OCI-LY7 (cell line): Measurements from ENCODE around the gene NPAS2. TPM values are rescaled to one million over a fixed set of nuclear protein-coding genes. Genes with fewer than 3 reads are reported as not detected.

Experiments used
- BruUV-seq: library from RNA; stranded (reverse); fragments of 400-500 nt; replicated peaks from 2 replicates; lab custom pipeline; 2021; lab: Mats Ljungman, UMichigan
- CTCF ChIA-PET: fragments of 300-600 bp; sonication (Branson Sonifier 250); formaldehyde crosslinking; loops from one replicate; lab custom pipeline; 2022; ENCODE audit warnings: antibody characterized with exemption; ENCODE audit not compliant: unreplicated experiment; lab: Charles Lee
- POLR2A ChIA-PET: fragments of 300-600 bp; sonication (Branson Sonifier 250); formaldehyde crosslinking; loops from one replicate; lab custom pipeline; 2022; ENCODE audit warnings: antibody characterized with exemption; lab: Charles Lee
- DNase-seq: peaks from one replicate; pipeline ENCODE4 v3.0.0-alpha.2; 2015; ENCODE audit warnings: low spot score
- H2AFZ ChIP-seq: fragments of 200-600 bp; sonication (generic), shearing (Covaris generic); 2 replicates; pipeline ENCODE4 v1.6.1; 2014; ENCODE audit warnings: mild to moderate bottlenecking, antibody characterized with exemption, low read length, moderate library complexity
- H3K27ac ChIP-seq: fragments of 200-600 bp; sonication (generic); 2 replicates; pipeline ENCODE4 v1.5.1; 2014; ENCODE audit warnings: mixed run types, low read depth, mild to moderate bottlenecking, moderate library complexity, low read length, inconsistent platforms; ENCODE audit not compliant: poor library complexity, severe bottlenecking
- H3K36me3 ChIP-seq: fragments of 200-600 bp; sonication (generic); 2 replicates; pipeline ENCODE4 v1.6.1; 2014; ENCODE audit warnings: mild to moderate bottlenecking, antibody characterized with exemption, low read length, moderate library complexity, mixed read lengths; ENCODE audit not compliant: insufficient read depth
- H3K4me1 ChIP-seq: fragments of 200-600 bp; sonication (generic); 2 replicates; pipeline ENCODE4 v1.5.1; 2014; ENCODE audit warnings: mild to moderate bottlenecking, low read length; ENCODE audit not compliant: insufficient read depth, poor library complexity, severe bottlenecking
- H3K4me2 ChIP-seq: fragments of 200-600 bp; sonication (generic); 2 replicates; pipeline ENCODE4 v1.6.1; 2014; ENCODE audit warnings: mild to moderate bottlenecking, low read length
- H3K4me3 ChIP-seq: fragments of 200-600 bp; sonication (generic); 2 replicates; pipeline ENCODE4 v1.5.1; 2014; ENCODE audit warnings: mild to moderate bottlenecking, low read depth, low read length; ENCODE audit not compliant: poor library complexity, severe bottlenecking
- H3K79me2 ChIP-seq: fragments of 200-600 bp; sonication (generic); 2 replicates; pipeline ENCODE4 v1.6.1; 2016; ENCODE audit warnings: low read depth, mild to moderate bottlenecking, low read length, moderate library complexity, mixed read lengths; ENCODE audit not compliant: insufficient read depth
- H3K9me2 ChIP-seq: fragments of 200-600 bp; sonication (generic); 2 replicates; pipeline ENCODE4 v1.6.1; 2016; ENCODE audit warnings: mild to moderate bottlenecking, low read length, mixed read lengths; ENCODE audit not compliant: insufficient read depth
- H3K9me3 ChIP-seq: fragments of 200-600 bp; sonication (generic); 2 replicates; pipeline ENCODE4 v1.6.1; 2014; ENCODE audit warnings: mild to moderate bottlenecking, mixed run types, low read length, mixed read lengths
- H4K20me1 ChIP-seq: fragments of 200-600 bp; sonication (generic); 2 replicates; pipeline ENCODE4 v1.6.1; 2014; ENCODE audit warnings: mild to moderate bottlenecking, antibody characterized with exemption, low read length, moderate library complexity, mixed read lengths; ENCODE audit not compliant: insufficient read depth
- CTCF ChIP-seq: fragments of 200-600 bp; sonication (generic); conservative IDR thresholded peaks from 2 replicates; pipeline ENCODE4 v1.5.1; 2014; ENCODE audit warnings: mild to moderate bottlenecking, antibody characterized with exemption, low read length, moderate library complexity, mixed read lengths
- EZH2phosphoT487 ChIP-seq: fragments of 200-600 bp; sonication (generic); IDR thresholded peaks from 2 replicates; pipeline ENCODE4 v1.6.1; 2018; ENCODE audit warnings: low read depth, borderline replicate concordance, mild to moderate bottlenecking, mixed run types, antibody characterized with exemption, low read length, moderate library complexity, mixed read lengths
- intact Hi-C: fragments of 100-400 bp; cut with micrococcal nuclease; formaldehyde crosslinking; loops from one replicate; pipeline ENCODE4 v1.10.0; 2022; ENCODE audit not compliant: unreplicated experiment
- total RNA-seq, 2 experiments: library from RNA; depleted of rRNA in 1 of 2; stranded (reverse); fragments of >200 nt in 1 of 2; shearing (Covaris generic) in 1 of 2; gene quantifications; 2 replicates each; pipeline ENCODE4 v1.2.3, GENCODE V29; 2014 to 2022

Gene NPAS2
- total RNA-seq, 2 experiments from 2014 or later, result not detected

DNA sequence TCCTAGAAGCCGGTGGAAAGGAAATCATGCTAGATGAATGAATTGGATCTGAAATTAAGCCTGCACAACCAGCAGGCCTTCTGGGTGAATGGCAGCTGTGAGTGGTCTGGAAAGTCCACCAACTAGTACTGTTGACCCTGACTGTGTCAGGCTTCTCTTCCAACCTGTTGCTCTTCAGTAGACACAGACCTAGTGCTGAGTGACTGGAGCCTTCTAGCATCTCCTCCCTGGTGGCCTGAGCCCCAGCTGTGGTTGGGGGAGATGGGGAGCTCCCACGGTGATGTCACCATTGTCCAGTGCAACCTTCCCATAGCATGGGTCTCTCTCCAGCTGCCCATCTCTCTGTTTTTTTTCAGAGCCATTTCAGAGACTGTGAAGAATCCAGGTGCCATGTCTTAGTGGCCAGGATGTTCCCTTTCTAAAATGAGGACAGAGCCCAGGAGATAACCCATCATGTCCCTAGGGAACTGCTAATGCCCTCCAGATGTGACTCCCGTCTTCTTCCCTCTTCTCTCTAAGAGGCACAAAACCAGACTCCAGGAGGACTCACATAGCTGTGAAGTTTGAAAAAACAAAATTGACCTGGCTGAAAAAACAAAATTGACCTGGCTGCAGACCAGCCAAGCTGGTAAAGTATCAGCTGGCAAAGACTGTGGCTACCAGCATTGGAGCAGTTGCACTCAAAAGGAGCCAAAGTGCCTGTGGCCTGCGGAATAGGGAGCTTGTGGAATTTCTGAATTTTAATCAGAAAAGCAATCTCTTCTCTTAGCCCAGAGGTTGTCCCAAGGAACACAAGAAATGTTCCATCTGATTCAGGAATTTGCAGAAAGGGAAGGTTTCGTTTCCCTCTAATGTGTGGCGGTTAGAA is 114.8 kb downstream of the NPAS2 start:
- Histone ChIP-seq H3K79me2 (no peaks in the 10 kb centered on the region), H4K20me1 (no peaks in the 10 kb centered on the region), H2AFZ (no peak overlapping the region), H3K4me2 (no peak overlapping the region), H3K4me1 (no peaks in the 10 kb centered on the region), H3K9me2 (no peaks in the 10 kb centered on the region; the same call in 1 of the 2 replicates), H3K4me3 (no peak overlapping the region), H3K36me3 (no peaks in the 10 kb centered on the region), H3K27ac (no peak overlapping the region), H3K9me3 (no peaks in the 10 kb centered on the region)
- ChIA-PET CTCF (no interaction called here), POLR2A (no interaction called here)
- no peak for DNase-seq
- BruUV-seq, result no TSS peak
- intact Hi-C loops, result no loop called here
- TF ChIP-seq CTCF (no peak), EZH2phosphoT487 (no peak)

GRCh38 chr2:100935372-100935752 is 115.4 kb downstream of the NPAS2 start:
- Histone ChIP-seq H2AFZ (no peak overlapping the region), H3K36me3 (no peaks in the 10 kb centered on the region), H3K4me2 (no peak overlapping the region), H3K9me3 (no peaks in the 10 kb centered on the region), H4K20me1 (no peaks in the 10 kb centered on the region), H3K9me2 (no peaks in the 10 kb centered on the region; the same call in 1 of the 2 replicates), H3K79me2 (no peaks in the 10 kb centered on the region), H3K4me1 (no peaks in the 10 kb centered on the region), H3K4me3 (no peak overlapping the region), H3K27ac (no peak overlapping the region)
- DNase-seq, result no peak
- POLR2A ChIA-PET, result no interaction called here
- no TSS peak for BruUV-seq
- CTCF ChIA-PET, result no interaction called here
- no peak for TF ChIP-seq EZH2phosphoT487
- intact Hi-C loops, result no loop called here

DNA sequence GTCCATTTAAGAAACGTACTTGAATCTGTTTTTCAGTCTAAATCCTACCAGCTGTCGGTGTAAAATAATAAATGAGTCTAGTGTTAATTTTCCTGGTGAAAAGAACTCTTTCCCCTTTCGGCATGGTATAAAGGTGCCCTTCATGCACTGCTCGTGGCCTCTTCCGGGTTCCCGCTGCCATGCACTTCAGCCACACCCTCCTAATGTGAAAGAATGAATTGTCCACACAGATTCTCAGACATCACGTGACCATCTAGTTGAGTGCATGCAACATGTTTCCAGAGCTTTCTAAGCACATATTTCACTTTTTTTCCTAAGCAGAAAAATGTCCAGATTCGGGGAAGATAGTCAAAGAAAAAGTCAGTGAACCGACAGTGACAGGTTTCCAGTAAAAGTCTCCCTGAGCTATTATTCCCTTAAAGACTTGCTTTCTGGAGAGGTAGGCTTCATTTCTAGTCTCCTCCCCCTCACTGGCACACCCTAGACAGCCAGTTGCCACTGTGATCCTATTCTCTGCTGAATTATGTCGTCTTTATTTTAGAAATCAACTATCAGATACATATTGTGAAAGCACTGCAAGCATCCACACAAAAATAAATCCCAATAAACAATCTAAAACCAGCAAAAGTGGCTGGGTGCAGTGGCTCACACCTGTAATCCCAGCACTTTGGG is 116.3 kb downstream of the NPAS2 start:
- H3K4me3 ChIP-seq, result no peak overlapping the region
- no peak for TF ChIP-seq EZH2phosphoT487
- no peak for TF ChIP-seq CTCF
- intact Hi-C loops, result no loop called here
- H3K36me3 ChIP-seq, result no peaks in the 10 kb centered on the region
- DNase-seq, result no peak
- no peak overlapping the region for H3K4me2 ChIP-seq
- H3K9me2 ChIP-seq, result no peaks in the 10 kb centered on the region; the same call in 1 of the 2 replicates
- H2AFZ ChIP-seq, result no peak overlapping the region
- ChIA-PET POLR2A (interaction anchor here (1.2 kb wide), 1 partner anchor 18 kb away, joined by 10 read pairs; no protein-coding TSS in a partner anchor), CTCF (no interaction called here)
- H4K20me1 ChIP-seq, result no peaks in the 10 kb centered on the region
- no peaks in the 10 kb centered on the region for H3K79me2 ChIP-seq
- BruUV-seq, result no TSS peak
- H3K4me1 ChIP-seq, result no peaks in the 10 kb centered on the region
- H3K9me3 ChIP-seq, result no peaks in the 10 kb centered on the region
- no peak overlapping the region for H3K27ac ChIP-seq
